BJ (cell line): Measurements from ENCODE around the gene CCNQ. TPM values are rescaled to one million over a fixed set of nuclear protein-coding genes. Genes with fewer than 3 reads are reported as not detected.

Experiments used
- CTCF ChIA-PET: fragments of 350-600 bp; formaldehyde crosslinking; extraction: SDS; loops from one replicate; lab custom pipeline; 2021; ENCODE audit warnings: antibody characterized with exemption, inconsistent platforms; lab: Yijun Ruan, JAX
- POLR2A ChIA-PET: fragments of 300-600 bp; sonication (Branson Sonifier 250); formaldehyde crosslinking; extraction: SDS; loops from one replicate; lab custom pipeline; 2021; ENCODE audit warnings: antibody characterized with exemption; lab: Charles Lee
- DNase-seq: peaks from one replicate; pipeline ENCODE4 v3.0.0-alpha.2; 2011; ENCODE audit warnings: low read depth
- H3K27me3 ChIP-seq: 2 replicates; pipeline ENCODE4 v1.6.0; 2011; ENCODE audit warnings: low read length; ENCODE audit not compliant: control insufficient read depth, insufficient read depth
- H3K36me3 ChIP-seq: 2 replicates; pipeline ENCODE4 v1.5.1; 2011; ENCODE audit warnings: low read length; ENCODE audit not compliant: control insufficient read depth, insufficient read depth
- H3K4me3 ChIP-seq: 2 replicates; pipeline ENCODE4 v1.5.1; 2011; ENCODE audit warnings: low read depth, mild to moderate bottlenecking, control low read depth, low read length
- polyA plus RNA-seq: library from polyadenylated mRNA; depleted of rRNA; stranded (reverse); fragments of >200 nt; gene quantifications from 2 replicates; pipeline ENCODE4 v1.2.3, GENCODE V29; 2011
- TF ChIP-seq, protein P1 (sequence below): IDR thresholded peaks from 2 replicates; pipeline ENCODE4 v1.5.1; 2011; ENCODE audit warnings: low read depth, mild to moderate bottlenecking, control low read depth, inconsistent platforms, low read length, moderate library complexity; ENCODE audit not compliant: insufficient read depth

The CCNQ gene
- polyA plus RNA-seq, 1 experiment = 44.0 TPM

DNA sequence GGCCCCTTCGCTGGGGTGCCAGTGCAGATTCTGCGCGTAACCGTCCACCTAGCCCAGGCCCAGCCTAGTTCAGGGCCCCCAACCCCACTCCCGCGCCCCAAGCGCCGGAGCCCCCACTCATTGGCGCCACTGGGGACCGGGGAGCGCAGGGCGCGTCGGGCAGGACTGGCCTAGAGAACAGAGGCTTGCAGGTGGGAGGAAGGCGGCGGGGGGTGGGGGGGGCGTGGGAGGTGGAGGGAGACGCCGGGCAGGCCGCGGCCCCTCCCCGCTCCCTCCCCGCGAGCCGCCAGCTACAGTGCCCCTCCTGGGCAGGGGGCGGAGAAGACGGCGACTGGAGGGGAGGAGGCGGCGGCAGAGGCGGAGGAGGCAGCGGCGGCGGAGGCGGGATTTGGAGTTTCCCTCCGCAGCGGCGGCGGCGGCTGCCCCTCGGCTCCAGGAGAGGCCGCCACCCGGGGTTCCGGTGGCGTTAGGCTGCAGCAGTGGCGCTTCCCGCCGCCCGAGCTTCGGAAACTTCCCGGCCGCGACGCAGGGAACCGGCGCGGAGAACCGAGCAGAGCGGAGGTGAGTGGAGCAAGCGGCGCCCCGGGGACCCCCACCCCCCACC lies 43.2 kb upstream of the CCNQ start:
- Histone ChIP-seq H3K4me3 (no peak overlapping the region), H3K27me3 (peaks cover 23% of the 10 kb centered on the region), H3K36me3 (no peaks in the 10 kb centered on the region)
- TF ChIP-seq, protein P1, sequence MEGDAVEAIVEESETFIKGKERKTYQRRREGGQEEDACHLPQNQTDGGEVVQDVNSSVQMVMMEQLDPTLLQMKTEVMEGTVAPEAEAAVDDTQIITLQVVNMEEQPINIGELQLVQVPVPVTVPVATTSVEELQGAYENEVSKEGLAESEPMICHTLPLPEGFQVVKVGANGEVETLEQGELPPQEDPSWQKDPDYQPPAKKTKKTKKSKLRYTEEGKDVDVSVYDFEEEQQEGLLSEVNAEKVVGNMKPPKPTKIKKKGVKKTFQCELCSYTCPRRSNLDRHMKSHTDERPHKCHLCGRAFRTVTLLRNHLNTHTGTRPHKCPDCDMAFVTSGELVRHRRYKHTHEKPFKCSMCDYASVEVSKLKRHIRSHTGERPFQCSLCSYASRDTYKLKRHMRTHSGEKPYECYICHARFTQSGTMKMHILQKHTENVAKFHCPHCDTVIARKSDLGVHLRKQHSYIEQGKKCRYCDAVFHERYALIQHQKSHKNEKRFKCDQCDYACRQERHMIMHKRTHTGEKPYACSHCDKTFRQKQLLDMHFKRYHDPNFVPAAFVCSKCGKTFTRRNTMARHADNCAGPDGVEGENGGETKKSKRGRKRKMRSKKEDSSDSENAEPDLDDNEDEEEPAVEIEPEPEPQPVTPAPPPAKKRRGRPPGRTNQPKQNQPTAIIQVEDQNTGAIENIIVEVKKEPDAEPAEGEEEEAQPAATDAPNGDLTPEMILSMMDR = no peak
- POLR2A ChIA-PET = no interaction called here
- no peak for DNase-seq
- CTCF ChIA-PET = no interaction called here

- ChIA-PET CTCF (no interaction called here), POLR2A (no interaction called here)
- peaks cover 22% of the 10 kb centered on the region for H3K27me3 ChIP-seq
- no peak for DNase-seq
- no peaks in the 10 kb centered on the region for H3K36me3 ChIP-seq
- no peak overlapping the region for H3K4me3 ChIP-seq
- TF ChIP-seq, protein P1 = no peak
Measured at GRCh38 chrX:153641627-153642026, 42.7 kb upstream of the CCNQ start.

DNA sequence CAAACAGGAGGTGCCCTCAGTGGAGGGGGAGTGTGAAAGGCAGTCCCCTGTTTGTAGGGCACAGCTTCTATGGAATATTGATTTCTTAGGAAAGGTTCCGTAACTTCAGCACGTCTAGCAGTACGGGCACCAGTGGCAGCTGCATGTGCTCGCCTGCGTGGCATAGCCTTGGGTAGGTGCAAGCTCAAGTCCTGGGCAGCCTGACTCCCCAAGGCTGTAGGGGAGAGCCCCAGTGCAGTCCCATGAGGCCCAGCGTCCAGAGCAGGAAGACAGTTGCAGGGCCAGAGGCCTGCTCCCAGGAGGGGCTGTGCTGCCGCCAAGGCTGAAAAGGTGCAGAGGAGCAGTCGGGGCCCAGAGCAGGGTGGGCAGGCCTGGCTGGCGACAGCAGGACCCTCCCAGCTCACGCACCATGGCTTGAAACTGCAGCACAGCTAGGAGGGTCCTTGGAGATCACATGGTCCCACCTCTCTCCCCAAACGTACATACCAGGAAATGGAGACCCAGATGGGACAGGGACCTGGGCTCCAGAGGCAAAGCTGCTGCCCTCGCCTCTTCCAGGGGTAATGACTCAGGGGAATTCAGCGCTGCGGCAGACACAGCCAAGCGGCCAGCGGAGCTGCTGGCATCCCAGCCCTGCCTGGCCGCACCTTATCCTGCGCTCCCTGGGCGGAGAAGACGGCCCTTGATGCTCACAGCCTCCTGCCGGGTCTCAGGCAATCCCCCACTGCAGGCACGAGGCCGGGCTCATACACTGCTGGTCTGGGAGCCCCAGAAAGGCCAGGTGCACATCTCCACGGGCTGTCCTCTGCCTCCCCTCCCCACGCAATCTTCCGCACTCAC lies 42.0 kb upstream of the CCNQ start:
- POLR2A ChIA-PET = no interaction called here

GRCh38 chrX:153640045-153640686 lies 41.2 kb upstream of the CCNQ start:
- ChIA-PET POLR2A (no interaction called here), CTCF (interaction anchor here (0.7 to 1.5 kb wide), 3 partner anchors 9 to 101 kb away, joined by 3 to 5 read pairs (median 3); no protein-coding TSS in a partner anchor)
- Histone ChIP-seq H3K36me3 (no peaks in the 10 kb centered on the region), H3K27me3 (peaks cover 16% of the 10 kb centered on the region), H3K4me3 (no peak overlapping the region)
- TF ChIP-seq, protein P1 = no peak
- DNase-seq = no peak

More for the DNA sequence above, 42.0 kb upstream of the CCNQ start:
- Histone ChIP-seq H3K27me3 (peaks cover 19% of the 10 kb centered on the region), H3K4me3 (no peak overlapping the region), H3K36me3 (no peaks in the 10 kb centered on the region)
- DNase-seq = no peak
- CTCF ChIA-PET = interaction anchor here (0.7 to 1.5 kb wide), 2 partner anchors 10 to 102 kb away, joined by 3 to 5 read pairs; no protein-coding TSS in a partner anchor
- TF ChIP-seq, protein P1 = no peak
